AG09319 (cell line): ENCODE results near the gene LPIN1.

Experiments
- DNase-seq: peaks from one replicate; pipeline ENCODE4 v3.0.0-alpha.2; 2010; ENCODE audit warnings: low read depth; ENCODE audit errors: extremely low read depth
- CTCF ChIP-seq: IDR thresholded peaks from 2 replicates; pipeline ENCODE4 v1.5.1; 2011; ENCODE audit warnings: low read depth, mild to moderate bottlenecking, inconsistent platforms, low read length, moderate library complexity

The LPIN1 gene

GRCh38 chr2:11746807-11747459 is 501 bp downstream of the LPIN1 start:
- DNase-seq: no peak
- TF ChIP-seq CTCF: no peak

- no peak for DNase-seq
- no peak for TF ChIP-seq CTCF
These were observed 1.8 kb downstream of the LPIN1 start for GRCh38 chr2:11748018-11748860.

GRCh38 chr2:11748861-11749645 is 2.6 kb downstream of the LPIN1 start:
- no peak for TF ChIP-seq CTCF
- DNase-seq: no peak

- DNase-seq: no peak
- no peak for TF ChIP-seq CTCF
These were observed 3.4 kb downstream of the LPIN1 start for GRCh38 chr2:11749646-11750349.

- TF ChIP-seq CTCF: no peak
- DNase-seq: no peak
These were observed 4.0 kb downstream of the LPIN1 start for GRCh38 chr2:11750422-11750821.

- no peak for DNase-seq
- TF ChIP-seq CTCF: no peak
These were observed 4.5 kb downstream of the LPIN1 start for GRCh38 chr2:11750917-11751316.
